T-helper 22 cell (primary cell): ENCODE results near the gene NFIB.

Source experiments
- DNase-seq: peaks from one replicate; pipeline ENCODE4 v3.0.0-alpha.2; 2020; ENCODE audit warnings: low read depth

The NFIB gene

GRCh38 chr9:14273696-14274121 is 40.2 kb downstream of the NFIB start:
- DNase-seq, result no peak

- no peak for DNase-seq
Observed at GRCh38 chr9:14272927-14273528, 40.9 kb downstream of the NFIB start.

GRCh38 chr9:14271093-14271673 is 42.8 kb downstream of the NFIB start:
- no peak for DNase-seq

- DNase-seq, result no peak
Observed at GRCh38 chr9:14270358-14271092, 43.4 kb downstream of the NFIB start.

- no peak for DNase-seq
Observed at GRCh38 chr9:14269916-14270315, 44.0 kb downstream of the NFIB start.

GRCh38 chr9:14263707-14264483 is 50.0 kb downstream of the NFIB start:
- DNase-seq, result no peak

GRCh38 chr9:14262827-14263226 is 51.1 kb downstream of the NFIB start:
- DNase-seq, result no peak

GRCh38 chr9:14261616-14262015 is 52.3 kb downstream of the NFIB start:
- no peak for DNase-seq

GRCh38 chr9:14260101-14260500 is 53.8 kb downstream of the NFIB start:
- no peak for DNase-seq

- DNase-seq, result no peak
Observed at GRCh38 chr9:14258660-14259239, 55.2 kb downstream of the NFIB start.

- no peak for DNase-seq
Observed at GRCh38 chr9:14258156-14258555, 55.8 kb downstream of the NFIB start.

GRCh38 chr9:14256588-14256987 is 57.4 kb downstream of the NFIB start:
- DNase-seq, result no peak

- DNase-seq, result no peak
Observed at GRCh38 chr9:14251154-14252071, 62.5 kb downstream of the NFIB start.

GRCh38 chr9:14250794-14251153 is 63.2 kb downstream of the NFIB start:
- DNase-seq, result no peak

GRCh38 chr9:14249527-14249926 is 64.4 kb downstream of the NFIB start:
- DNase-seq, result no peak

GRCh38 chr9:14248149-14248548 is 65.8 kb downstream of the NFIB start:
- no peak for DNase-seq

- DNase-seq, result no peak
Observed at GRCh38 chr9:14247577-14247976, 66.4 kb downstream of the NFIB start.

GRCh38 chr9:14246951-14247350 is 67.0 kb downstream of the NFIB start:
- no peak for DNase-seq

GRCh38 chr9:14245901-14246525 is 67.9 kb downstream of the NFIB start:
- DNase-seq, result no peak

GRCh38 chr9:14243514-14244042 is 70.4 kb downstream of the NFIB start:
- DNase-seq, result no peak
